IMR-90 (cell line): ENCODE data around the gene FAM83F. TPM values are rescaled to one million over a fixed set of nuclear protein-coding genes. Genes with fewer than 3 reads are reported as not detected.

Experiments used
- ATAC-seq: fragments of 200-7000 bp; cut with Tn5 transposase; 2 replicates; pipeline ENCODE4 v1.9.1; 2020; ENCODE audit warnings: low read depth, mild to moderate bottlenecking, moderate library complexity
- BruUV-seq: library from RNA; stranded (reverse); fragments of 400-500 nt; replicated peaks from 2 replicates; lab custom pipeline; 2021; lab: Mats Ljungman, UMichigan
- CTCF ChIA-PET: fragments of 300-600 bp; formaldehyde crosslinking; extraction: SDS; loops from one replicate; lab custom pipeline; 2021; ENCODE audit warnings: antibody characterized with exemption; lab: Yijun Ruan, JAX
- POLR2A ChIA-PET: fragments of 300-600 bp; sonication (Branson Sonifier 250); formaldehyde crosslinking; loops from one replicate; lab custom pipeline; 2022; ENCODE audit warnings: antibody characterized with exemption; ENCODE audit not compliant: unreplicated experiment; lab: Charles Lee
- DNase-seq: peaks from one replicate; pipeline ENCODE4 v3.0.0; 2013
- H2AFZ ChIP-seq: replicated peaks from 2 replicates; pipeline ENCODE3; 2013; ENCODE audit warnings: low read length, mild to moderate bottlenecking; ENCODE audit not compliant: poor library complexity
- H2AK5ac ChIP-seq: 2 replicates; pipeline ENCODE4 v1.6.1; 2013; ENCODE audit warnings: low read depth, low read length, inconsistent platforms
- H2AK9ac ChIP-seq: replicated peaks from 2 replicates; pipeline ENCODE3; 2013; ENCODE audit warnings: mild to moderate bottlenecking, low read depth, low read length, moderate library complexity; ENCODE audit not compliant: poor library complexity
- H2BK120ac ChIP-seq: 2 replicates; pipeline ENCODE4 v1.6.1; 2013; ENCODE audit warnings: low read depth, low read length, inconsistent platforms
- H2BK15ac ChIP-seq: 3 replicates; pipeline ENCODE4 v1.6.1; 2013; ENCODE audit warnings: low read depth, low read length, inconsistent platforms
- H2BK20ac ChIP-seq: 2 replicates; pipeline ENCODE4 v1.6.1; 2013; ENCODE audit warnings: low read depth, mild to moderate bottlenecking, inconsistent platforms, low read length, moderate library complexity
- H2BK5ac ChIP-seq: 2 replicates; pipeline ENCODE4 v1.6.1; 2013; ENCODE audit warnings: mild to moderate bottlenecking, low read depth, low read length, inconsistent platforms; ENCODE audit not compliant: poor library complexity, severe bottlenecking
- H3K14ac ChIP-seq: replicated peaks from 2 replicates; pipeline ENCODE4 v1.6.1; 2013; ENCODE audit warnings: low read depth, low read length, inconsistent platforms
- H3K18ac ChIP-seq: 2 replicates; pipeline ENCODE4 v1.6.1; 2013; ENCODE audit warnings: low read depth, low read length, control low read depth
- H3K23ac ChIP-seq: 2 replicates; pipeline ENCODE4 v1.6.1; 2013; ENCODE audit warnings: low read depth, low read length, inconsistent platforms
- H3K27ac ChIP-seq: 2 replicates; pipeline ENCODE4 v1.5.1; 2013; ENCODE audit warnings: mild to moderate bottlenecking, control low read depth, low read length; ENCODE audit not compliant: insufficient read depth
- H3K27me3 ChIP-seq: 2 replicates; pipeline ENCODE4 v1.6.1; 2013; ENCODE audit warnings: low read length; ENCODE audit not compliant: control insufficient read depth, insufficient read depth
- H3K36me3 ChIP-seq: 2 replicates; pipeline ENCODE4 v1.6.1; 2013; ENCODE audit warnings: low read length, mixed read lengths; ENCODE audit not compliant: control insufficient read depth, insufficient read depth
- H3K4ac ChIP-seq: 2 replicates; pipeline ENCODE4 v1.6.1; 2013; ENCODE audit warnings: low read depth, low read length, inconsistent platforms
- H3K4me1 ChIP-seq: 2 replicates; pipeline ENCODE4 v1.6.1; 2013; ENCODE audit warnings: low read length, mixed read lengths; ENCODE audit not compliant: control insufficient read depth, insufficient read depth
- H3K4me2 ChIP-seq: 2 replicates; pipeline ENCODE4 v1.6.1; 2013; ENCODE audit warnings: low read depth, mild to moderate bottlenecking, control low read depth, low read length, moderate library complexity
- H3K4me3 ChIP-seq: 2 replicates; pipeline ENCODE4 v1.5.1; 2013; ENCODE audit warnings: low read depth, mild to moderate bottlenecking, control low read depth, low read length, moderate library complexity; ENCODE audit not compliant: insufficient read depth
- H3K56ac ChIP-seq: 2 replicates; pipeline ENCODE4 v1.6.1; 2013; ENCODE audit warnings: low read length, inconsistent platforms; ENCODE audit not compliant: insufficient read depth; ENCODE audit errors: extremely low read depth
- H3K79me1 ChIP-seq, 2 experiments: 2 replicates each; pipeline ENCODE4 v1.6.1; 2013; ENCODE audit warnings: low read length in 2 of 2, inconsistent platforms in 1 of 2, low read depth in 1 of 2
- H3K9ac ChIP-seq: 2 replicates; pipeline ENCODE4 v1.6.1; 2013; ENCODE audit warnings: low read depth, low read length, control low read depth
- H3K9me1 ChIP-seq: 2 replicates; pipeline ENCODE4 v1.6.1; 2013; ENCODE audit warnings: low read length, inconsistent platforms; ENCODE audit not compliant: insufficient read depth
- H3K9me3 ChIP-seq: 2 replicates; pipeline ENCODE4 v1.6.1; 2013; ENCODE audit warnings: low read length; ENCODE audit not compliant: control insufficient read depth, insufficient read depth
- H4K20me1 ChIP-seq: 2 replicates; pipeline ENCODE4 v1.6.1; 2013; ENCODE audit warnings: low read length, inconsistent platforms; ENCODE audit not compliant: insufficient read depth
- H4K5ac ChIP-seq: 2 replicates; pipeline ENCODE4 v1.6.1; 2013; ENCODE audit warnings: mild to moderate bottlenecking, low read depth, low read length, control low read depth
- H4K8ac ChIP-seq, 2 experiments: 2 replicates each; pipeline ENCODE4 v1.6.1; 2013; ENCODE audit warnings: low read depth in 2 of 2, low read length in 2 of 2, control low read depth in 1 of 2, inconsistent platforms in 1 of 2
- H4K91ac ChIP-seq: 2 replicates; pipeline ENCODE4 v1.6.1; 2013; ENCODE audit warnings: low read depth, low read length, inconsistent platforms; ENCODE audit not compliant: insufficient read depth
- CEBPB ChIP-seq: IDR thresholded peaks from 2 replicates; pipeline ENCODE4 v1.6.1; 2012; ENCODE audit warnings: low read depth, low read length, improper control_type of control experiment
- CHD1 ChIP-seq: IDR thresholded peaks from 2 replicates; pipeline ENCODE4 v1.6.1; 2012; ENCODE audit warnings: low read depth, low read length, improper control_type of control experiment
- MAZ ChIP-seq: IDR thresholded peaks from 2 replicates; pipeline ENCODE4 v1.6.1; 2012; ENCODE audit warnings: low read depth, mild to moderate bottlenecking, low read length, improper control_type of control experiment, moderate library complexity, borderline replicate concordance
- RCOR1 ChIP-seq: IDR thresholded peaks from 2 replicates; pipeline ENCODE4 v1.6.1; 2012; ENCODE audit warnings: mild to moderate bottlenecking, low read length, improper control_type of control experiment; ENCODE audit not compliant: insufficient replicate concordance
- WGBS, 2 experiments: methylation state at CpG; one replicate each; pipeline versions ENCODE4 v1.1.5 to v1.1.7; 2013; ENCODE audit warnings: missing lambda C conversion rate in 2 of 2; ENCODE audit not compliant: insufficient read length in 1 of 2; ENCODE audit errors: extremely low coverage in 2 of 2; 5-methylcytosine and 5-hydroxymethylcytosine counted together
- dilution Hi-C: fragments of 300-500 bp; cut with HindIII; formaldehyde crosslinking; loops from one replicate; pipeline ENCODE4 v1.14.3; 2018; ENCODE audit warnings: low sequenced_read_pairs; ENCODE audit not compliant: unreplicated experiment
- in situ Hi-C: fragments of 300-500 bp; cut with MboI; formaldehyde crosslinking; loops from 3 replicates; pipeline ENCODE4 v1.14.3; 2019; ENCODE audit warnings: low sequenced_read_pairs, inconsistent platforms, mixed read lengths
- intact Hi-C: fragments of 100-400 bp; cut with micrococcal nuclease; formaldehyde crosslinking; loops from 2 replicates; pipeline ENCODE4 v1.10.0; 2022
- polyA plus RNA-seq, 3 experiments: library from polyadenylated mRNA; depleted of rRNA; stranded (reverse); fragments of >200 nt; gene quantifications; 2 replicates each; pipeline ENCODE4 v1.2.3, GENCODE V29; 2012; ENCODE audit warnings: low replicate concordance in 1 of 3
- total RNA-seq: library from RNA; depleted of rRNA; stranded (reverse); fragments of >200 nt; gene quantifications from 2 replicates; pipeline ENCODE4 v1.2.3, GENCODE V29; 2012

Gene FAM83F
- total and polyA plus RNA-seq, 2 of the 4 experiments (the other 2 are of a cell fraction) = not detected

GRCh38 chr22:40043793-40044101, 49.0 kb downstream of the FAM83F start:
- CTCF ChIA-PET = interaction anchor here (1.0 to 1.6 kb wide), 6 partner anchors 135 to 514 kb away, joined by 3 to 5 read pairs (median 4); no protein-coding TSS in a partner anchor
- DNase-seq = no peak
- no peak overlapping the region for H3K9ac ChIP-seq

More at GRCh38 chr22:40043793-40044101, 49.0 kb downstream of the FAM83F start:
- Histone ChIP-seq H2AK9ac (peak overlapping the region; percentile 55), H3K4me1 (no peaks in the 10 kb centered on the region), H2AK5ac (no peak overlapping the region), H3K14ac (peak overlapping the region; percentile 90), H3K36me3 (no peaks in the 10 kb centered on the region), H3K9me1 (no peaks in the 10 kb centered on the region), H3K27ac (peak overlapping the region; percentile 4; the same call in 1 of the 2 replicates), H2BK20ac (0 out of 2 replicates have a peak overlapping the region, but pooled peaks have one; percentile 56), H4K5ac (peak overlapping the region; percentile 95), H4K8ac (peak overlapping the region; percentile 91 to 99), H3K9me3 (no peaks in the 10 kb centered on the region), H3K79me1 (peaks cover 3 to 12% of the 10 kb centered on the region in 2 experiments; a peak in 3 of 4 replicates), H3K4me3 (peak overlapping the region; percentile 59), H3K4me2 (peak overlapping the region; percentile 84), H3K27me3 (peaks cover 24% of the 10 kb centered on the region), H4K91ac (peak overlapping the region; percentile 54), H3K56ac (peak overlapping the region; percentile 11; the same call in 1 of the 2 replicates), H3K4ac (peak overlapping the region; percentile 82), H3K23ac (no peak overlapping the region), H2BK15ac (no peak overlapping the region), H2BK5ac (peak overlapping the region; percentile 74), H2AFZ (peak overlapping the region; percentile 96), H4K20me1 (no peaks in the 10 kb centered on the region; the same call in 1 of the 2 replicates), H2BK120ac (no peak overlapping the region), H3K18ac (peak overlapping the region; percentile 23; the same call in 1 of the 2 replicates)
- intact Hi-C loops = loop anchor here (1.0 to 2.0 kb wide), 2 partner anchors 133 to 303 kb away; partner anchors contain the start of genes ADSL and TNRC6B
- dilution Hi-C loops = no loop called here
- in situ Hi-C loops = loop anchor here (10.0 to 25.0 kb wide), 2 partner anchors 301 to 881 kb away; partner anchors contain the start of genes ADSL and CBX7
- no TSS peak for BruUV-seq
- no peak for TF ChIP-seq RCOR1
- TF ChIP-seq MAZ = no peak
- TF ChIP-seq CHD1 = no peak
- TF ChIP-seq CEBPB = no peak
- ATAC-seq = no peak
- WGBS, 2 experiments = 0% methylated on average over 1 of the region's 5 CpGs; no CpG with 5 or more reads in 1 of the 2 experiments
- POLR2A ChIA-PET = interaction anchor here (0.8 to 1.0 kb wide), 3 partner anchors 14 to 157 kb away, joined by 4 to 16 read pairs (median 4); no protein-coding TSS in a partner anchor
